ENCODE measurements around the gene ADARB2.
"Not testable (repeated sequence)": the region's sequence is repeated elsewhere in the genome, so short reads cannot be mapped to it uniquely, and the experiment has no call there.

ADARB2 gene

GRCh38 chr10:1163831-1164230 lies 573.5 kb downstream of the ADARB2 start:
- no peaks in the 10 kb centered on the region for H3K4me1 ChIP-seq

GRCh38 chr10:1163204-1163660 lies 574.1 kb downstream of the ADARB2 start:
- H3K9me3 ChIP-seq: no peaks in the 10 kb centered on the region
- no peaks in the 10 kb centered on the region for H3K4me1 ChIP-seq
- H3K36me3 ChIP-seq (replicated peaks): no peaks in the 10 kb centered on the region
- H3K4me3 ChIP-seq: no peak overlapping the region
- 0 out of 2 replicates have a peak, but pooled peaks cover 1% of the 10 kb centered on the region for H3K27me3 ChIP-seq (ENCODE audit: low read depth)
- in situ Hi-C loops (cut with MboI; ENCODE audit: low sequenced_read_pairs): no loop called here
- peak in 1 of 2 experiments; percentile 4 for DNase-seq (ENCODE audit: low spot score in 2 of 2)

More at GRCh38 chr10:1163831-1164230, 573.5 kb downstream of the ADARB2 start:
- Histone ChIP-seq H3K9me3 (no peaks in the 10 kb centered on the region), H3K4me3 (no peak overlapping the region), H3K27me3 (ENCODE audit: low read depth) (0 out of 2 replicates have a peak, but pooled peaks cover 2% of the 10 kb centered on the region), H3K36me3 (replicated peaks) (no peaks in the 10 kb centered on the region)
- DNase-seq (ENCODE audit: low spot score in 2 of 2): no peak
- in situ Hi-C loops (cut with MboI; ENCODE audit: low sequenced_read_pairs): no loop called here

- in situ Hi-C loops (cut with MboI; ENCODE audit: low sequenced_read_pairs): no loop called here
- DNase-seq (ENCODE audit: low spot score in 2 of 2): peak in 1 of 2 experiments; percentile 2
- Histone ChIP-seq H3K27me3 (ENCODE audit: low read depth) (no peaks in the 10 kb centered on the region), H3K4me3 (no peak overlapping the region), H3K36me3 (replicated peaks) (no peaks in the 10 kb centered on the region), H3K9me3 (no peaks in the 10 kb centered on the region), H3K4me1 (no peaks in the 10 kb centered on the region)
These were observed 574.7 kb downstream of the ADARB2 start for GRCh38 chr10:1162481-1163203.

- in situ Hi-C loops (cut with MboI; ENCODE audit: low sequenced_read_pairs); H3K36me3 ChIP-seq (replicated peaks); H3K27me3 ChIP-seq (ENCODE audit: low read depth); H3K4me1 ChIP-seq; H3K9me3 ChIP-seq; DNase-seq (ENCODE audit: low spot score in 2 of 2); H3K4me3 ChIP-seq: not testable (repeated sequence)
These were observed 576.0 kb downstream of the ADARB2 start for GRCh38 chr10:1161315-1161673.

GRCh38 chr10:1160561-1161314 lies 576.6 kb downstream of the ADARB2 start:
- H3K36me3 ChIP-seq (replicated peaks): no peaks in the 10 kb centered on the region
- H3K9me3 ChIP-seq: no peaks in the 10 kb centered on the region
- no peak overlapping the region for H3K4me3 ChIP-seq
- no peaks in the 10 kb centered on the region for H3K27me3 ChIP-seq (ENCODE audit: low read depth)
- no peak for DNase-seq (ENCODE audit: low spot score in 2 of 2)
- in situ Hi-C loops (cut with MboI; ENCODE audit: low sequenced_read_pairs): no loop called here
- no peaks in the 10 kb centered on the region for H3K4me1 ChIP-seq

GRCh38 chr10:1159131-1160061 lies 577.9 kb downstream of the ADARB2 start:
- Histone ChIP-seq H3K4me1 (no peaks in the 10 kb centered on the region), H3K4me3 (no peak overlapping the region), H3K36me3 (replicated peaks) (no peaks in the 10 kb centered on the region), H3K9me3 (no peaks in the 10 kb centered on the region), H3K27me3 (ENCODE audit: low read depth) (no peaks in the 10 kb centered on the region)
- no peak for DNase-seq (ENCODE audit: low spot score in 2 of 2)
- in situ Hi-C loops (cut with MboI; ENCODE audit: low sequenced_read_pairs): no loop called here

GRCh38 chr10:1158536-1158935 lies 578.8 kb downstream of the ADARB2 start:
- in situ Hi-C loops (cut with MboI; ENCODE audit: low sequenced_read_pairs); H3K36me3 ChIP-seq (replicated peaks); H3K4me1 ChIP-seq; H3K27me3 ChIP-seq (ENCODE audit: low read depth); H3K9me3 ChIP-seq; DNase-seq (ENCODE audit: low spot score in 2 of 2); H3K4me3 ChIP-seq: not testable (repeated sequence)

GRCh38 chr10:1158066-1158465 lies 579.3 kb downstream of the ADARB2 start:
- H3K4me1 ChIP-seq: no peaks in the 10 kb centered on the region
- no peaks in the 10 kb centered on the region for H3K27me3 ChIP-seq (ENCODE audit: low read depth)
- no peak overlapping the region for H3K4me3 ChIP-seq
- no peaks in the 10 kb centered on the region for H3K36me3 ChIP-seq (replicated peaks)
- in situ Hi-C loops (cut with MboI; ENCODE audit: low sequenced_read_pairs): no loop called here
- DNase-seq (ENCODE audit: low spot score in 2 of 2): no peak
- H3K9me3 ChIP-seq: no peaks in the 10 kb centered on the region

- in situ Hi-C loops (cut with MboI; ENCODE audit: low sequenced_read_pairs): no loop called here
- no peaks in the 10 kb centered on the region for H3K36me3 ChIP-seq (replicated peaks)
- H3K4me1 ChIP-seq: no peaks in the 10 kb centered on the region
- DNase-seq (ENCODE audit: low spot score in 2 of 2): no peak
- H3K27me3 ChIP-seq (ENCODE audit: low read depth): no peaks in the 10 kb centered on the region
- no peaks in the 10 kb centered on the region for H3K9me3 ChIP-seq
- no peak overlapping the region for H3K4me3 ChIP-seq
These were observed 579.8 kb downstream of the ADARB2 start for GRCh38 chr10:1157615-1157933.

GRCh38 chr10:1156921-1157614 lies 580.3 kb downstream of the ADARB2 start:
- no peak for DNase-seq (ENCODE audit: low spot score in 2 of 2)
- no peaks in the 10 kb centered on the region for H3K4me1 ChIP-seq
- H3K4me3 ChIP-seq: no peak overlapping the region
- in situ Hi-C loops (cut with MboI; ENCODE audit: low sequenced_read_pairs): no loop called here
- no peaks in the 10 kb centered on the region for H3K27me3 ChIP-seq (ENCODE audit: low read depth)
- no peaks in the 10 kb centered on the region for H3K36me3 ChIP-seq (replicated peaks)
- no peaks in the 10 kb centered on the region for H3K9me3 ChIP-seq

- H3K9me3 ChIP-seq: no peaks in the 10 kb centered on the region
- no peaks in the 10 kb centered on the region for H3K27me3 ChIP-seq (ENCODE audit: low read depth)
- no peak for DNase-seq (ENCODE audit: low spot score in 2 of 2)
- in situ Hi-C loops (cut with MboI; ENCODE audit: low sequenced_read_pairs): no loop called here
- no peaks in the 10 kb centered on the region for H3K36me3 ChIP-seq (replicated peaks)
- H3K4me3 ChIP-seq: no peak overlapping the region
- H3K4me1 ChIP-seq: no peaks in the 10 kb centered on the region
These were observed 580.8 kb downstream of the ADARB2 start for GRCh38 chr10:1156616-1156886.

- H3K4me1 ChIP-seq: no peaks in the 10 kb centered on the region
- no peaks in the 10 kb centered on the region for H3K36me3 ChIP-seq (replicated peaks)
- H3K9me3 ChIP-seq: no peaks in the 10 kb centered on the region
- no peaks in the 10 kb centered on the region for H3K27me3 ChIP-seq (ENCODE audit: low read depth)
- H3K4me3 ChIP-seq: no peak overlapping the region
- in situ Hi-C loops (cut with MboI; ENCODE audit: low sequenced_read_pairs): no loop called here
- DNase-seq (ENCODE audit: low spot score in 2 of 2): no peak
These were observed 581.3 kb downstream of the ADARB2 start for GRCh38 chr10:1155791-1156615.

Measured in HAP-1 (cell line).